ENCODE results near the gene FNDC3B. TPM values are rescaled to one million over a fixed set of nuclear protein-coding genes. Genes with fewer than 3 reads are reported as not detected.

The FNDC3B gene
- total and polyA plus RNA-seq, 2 donors (not counting 1 experiment from before 2014, with no cell fraction given): 1.2 to 9.2 TPM

GRCh38 chr3:172233474-172234277, 194.3 kb downstream of the FNDC3B start:
- ATAC-seq (ENCODE audit: low read depth) (no peak), DNase-seq (no peak)
- H3K4me2 ChIP-seq (replicated peaks; ENCODE audit: low read depth, low read length, poor library complexity, severe bottlenecking): no peak overlapping the region
- no peaks in the 10 kb centered on the region for H3K4me1 ChIP-seq (ENCODE audit: control insufficient read depth in 2 of 2, insufficient read depth in 2 of 2, low read length in 2 of 2)
- H3K27me3 ChIP-seq (replicated peaks in 1 of 4; ENCODE audit: control extremely low read depth in 1 of 4, control insufficient read depth in 3 of 4, insufficient read depth in 4 of 4, low read length in 3 of 4): no peaks in the 10 kb centered on the region
- H3K9me3 ChIP-seq (ENCODE audit: control extremely low read depth in 1 of 3, control insufficient read depth in 2 of 3, insufficient read depth in 1 of 3, low read length in 2 of 3): no peaks in the 10 kb centered on the region
- H4K20me1 ChIP-seq (ENCODE audit: control insufficient read depth, insufficient read depth, low read length, poor library complexity, severe bottlenecking): no peaks in the 10 kb centered on the region
- H3K79me2 ChIP-seq (ENCODE audit: control insufficient read depth, insufficient read depth, low read length): no peaks in the 10 kb centered on the region
- H3K4me3 ChIP-seq (ENCODE audit: control extremely low read depth in 1 of 5, extremely low read depth in 1 of 5, insufficient read depth in 1 of 5, low read depth in 2 of 5, low read length in 4 of 5): no peak overlapping the region
- H3K27ac ChIP-seq (ENCODE audit: low read length in 2 of 2): no peak overlapping the region
- no peak overlapping the region for H3K27ac Mint-ChIP-seq
- intact Hi-C loops (cut with micrococcal nuclease): no loop called here
- H3K4me1 Mint-ChIP-seq: no peaks in the 10 kb centered on the region
- POLR2A ChIA-PET: no interaction called here
- WGBS (ENCODE audit: insufficient coverage): 94% methylated on average over 2 of the region's 8 CpGs
- no peak overlapping the region for H3K9ac ChIP-seq (ENCODE audit: low read length)
- no peaks in the 10 kb centered on the region for H3K9me3 Mint-ChIP-seq (ENCODE audit: insufficient read depth)
- CTCF ChIA-PET: no interaction called here
- H3K36me3 ChIP-seq (replicated peaks in 1 of 2; ENCODE audit: control extremely low read depth in 1 of 2, control insufficient read depth in 1 of 2, extremely low read depth in 1 of 2, insufficient read depth in 2 of 2, low read length in 1 of 2): no peaks in the 10 kb centered on the region
- no peaks in the 10 kb centered on the region for H3K27me3 Mint-ChIP-seq
- H3K4me3 Mint-ChIP-seq: no peak overlapping the region
- H2AFZ ChIP-seq (ENCODE audit: insufficient read depth, low read depth, low read length, poor library complexity, severe bottlenecking): no peak overlapping the region
- no peak for TF ChIP-seq CTCF (IDR thresholded peaks at IDR 0.05)

- CTCF ChIA-PET: no interaction called here
These were observed 196.3 kb downstream of the FNDC3B start for GRCh38 chr3:172235698-172236097.

More at GRCh38 chr3:172235698-172236097, 196.3 kb downstream of the FNDC3B start:
- no peak overlapping the region for H3K9ac ChIP-seq (ENCODE audit: low read length)
- Mint-ChIP-seq H3K27me3 (no peaks in the 10 kb centered on the region), H3K4me1 (no peaks in the 10 kb centered on the region), H3K9me3 (ENCODE audit: insufficient read depth) (no peaks in the 10 kb centered on the region), H3K27ac (no peak overlapping the region), H3K4me3 (no peak overlapping the region)
- no peak for ATAC-seq (ENCODE audit: low read depth)
- H3K4me3 ChIP-seq (ENCODE audit: control extremely low read depth in 1 of 5, extremely low read depth in 1 of 5, insufficient read depth in 1 of 5, low read depth in 2 of 5, low read length in 4 of 5): no peak overlapping the region
- TF ChIP-seq CTCF (IDR thresholded peaks at IDR 0.05) (no peak), EZH2 (IDR thresholded peaks at IDR 0.05; ENCODE audit: borderline replicate concordance, insufficient read depth, low read depth, low read length, poor library complexity, severe bottlenecking) (no peak)
- H3K4me2 ChIP-seq (replicated peaks; ENCODE audit: low read depth, low read length, poor library complexity, severe bottlenecking): no peak overlapping the region
- no peaks in the 10 kb centered on the region for H3K9me3 ChIP-seq (ENCODE audit: control extremely low read depth in 1 of 3, control insufficient read depth in 2 of 3, insufficient read depth in 1 of 3, low read length in 2 of 3)
- intact Hi-C loops (cut with micrococcal nuclease): no loop called here
- H3K4me1 ChIP-seq (ENCODE audit: control insufficient read depth in 2 of 2, insufficient read depth in 2 of 2, low read length in 2 of 2): no peaks in the 10 kb centered on the region
- H2AFZ ChIP-seq (ENCODE audit: insufficient read depth, low read depth, low read length, poor library complexity, severe bottlenecking): no peak overlapping the region
- POLR2A ChIA-PET: no interaction called here
- H4K20me1 ChIP-seq (ENCODE audit: control insufficient read depth, insufficient read depth, low read length, poor library complexity, severe bottlenecking): no peaks in the 10 kb centered on the region
- no peaks in the 10 kb centered on the region for H3K79me2 ChIP-seq (ENCODE audit: control insufficient read depth, insufficient read depth, low read length)
- no peaks in the 10 kb centered on the region for H3K36me3 ChIP-seq (replicated peaks in 1 of 2; ENCODE audit: control extremely low read depth in 1 of 2, control insufficient read depth in 1 of 2, extremely low read depth in 1 of 2, insufficient read depth in 2 of 2, low read length in 1 of 2)
- DNase-seq: no peak
- H3K27ac ChIP-seq (ENCODE audit: low read length in 2 of 2): no peak overlapping the region
- H3K27me3 ChIP-seq (replicated peaks in 1 of 4; ENCODE audit: control extremely low read depth in 1 of 4, control insufficient read depth in 3 of 4, insufficient read depth in 4 of 4, low read length in 3 of 4): no peaks in the 10 kb centered on the region

Measured in B cell (primary cell).